ENCODE results near the gene L3MBTL3.
"Not testable (repeated sequence)": the region's sequence is repeated elsewhere in the genome, so short reads cannot be mapped to it uniquely, and the experiment has no call there.

Gene L3MBTL3

GRCh38 chr6:130116273-130116672 lies 97.9 kb downstream of the L3MBTL3 start:
- Histone ChIP-seq H3K4me1 (ENCODE audit: low read depth, poor library complexity, severe bottlenecking) (no peaks in the 10 kb centered on the region), H3K36me3 (ENCODE audit: insufficient read depth) (no peaks in the 10 kb centered on the region), H2AFZ (ENCODE audit: low read depth) (no peak overlapping the region), H4K20me1 (ENCODE audit: insufficient read depth) (no peaks in the 10 kb centered on the region), H3K4me3 (IDR thresholded peaks at IDR 0.05; ENCODE audit: insufficient read depth, low read depth, low read length) (no peak overlapping the region), H3K27ac (no peak overlapping the region), H3K9ac (no peak overlapping the region), H3K79me2 (ENCODE audit: insufficient read depth, low read depth) (no peaks in the 10 kb centered on the region), H3K4me2 (no peak overlapping the region), H3K27me3 (ENCODE audit: insufficient read depth, low read depth) (no peaks in the 10 kb centered on the region)
- no peak for TF ChIP-seq CTCF (conservative IDR thresholded peaks at IDR 0.05; ENCODE audit: low read depth, low read length)

GRCh38 chr6:130117187-130117701 lies 98.9 kb downstream of the L3MBTL3 start:
- not testable (repeated sequence) for H3K4me1 ChIP-seq (ENCODE audit: low read depth, poor library complexity, severe bottlenecking); H3K4me3 ChIP-seq (IDR thresholded peaks at IDR 0.05; ENCODE audit: insufficient read depth, low read depth, low read length); H3K4me2 ChIP-seq; H3K79me2 ChIP-seq (ENCODE audit: insufficient read depth, low read depth); H4K20me1 ChIP-seq (ENCODE audit: insufficient read depth); H3K9ac ChIP-seq; H3K36me3 ChIP-seq (ENCODE audit: insufficient read depth); H3K27me3 ChIP-seq (ENCODE audit: insufficient read depth, low read depth); H2AFZ ChIP-seq (ENCODE audit: low read depth); H3K27ac ChIP-seq

GRCh38 chr6:130118236-130118635 lies 99.9 kb downstream of the L3MBTL3 start:
- H3K4me3 ChIP-seq (IDR thresholded peaks at IDR 0.05; ENCODE audit: insufficient read depth, low read depth, low read length): no peak overlapping the region
- no peaks in the 10 kb centered on the region for H3K79me2 ChIP-seq (ENCODE audit: insufficient read depth, low read depth)
- no peaks in the 10 kb centered on the region for H3K27me3 ChIP-seq (ENCODE audit: insufficient read depth, low read depth)
- H3K4me2 ChIP-seq: no peak overlapping the region
- no peak for TF ChIP-seq CTCF (conservative IDR thresholded peaks at IDR 0.05; ENCODE audit: low read depth, low read length)
- H3K27ac ChIP-seq: no peak overlapping the region
- no peak overlapping the region for H3K9ac ChIP-seq
- H3K36me3 ChIP-seq (ENCODE audit: insufficient read depth): no peaks in the 10 kb centered on the region
- no peak overlapping the region for H2AFZ ChIP-seq (ENCODE audit: low read depth)
- no peaks in the 10 kb centered on the region for H4K20me1 ChIP-seq (ENCODE audit: insufficient read depth)
- H3K4me1 ChIP-seq (ENCODE audit: low read depth, poor library complexity, severe bottlenecking): no peaks in the 10 kb centered on the region

GRCh38 chr6:130119211-130119610 lies 100.8 kb downstream of the L3MBTL3 start:
- Histone ChIP-seq H3K27ac (no peak overlapping the region), H3K4me2 (no peak overlapping the region), H4K20me1 (ENCODE audit: insufficient read depth) (no peaks in the 10 kb centered on the region), H3K36me3 (ENCODE audit: insufficient read depth) (no peaks in the 10 kb centered on the region), H3K79me2 (ENCODE audit: insufficient read depth, low read depth) (no peaks in the 10 kb centered on the region), H3K27me3 (ENCODE audit: insufficient read depth, low read depth) (no peaks in the 10 kb centered on the region), H3K9ac (no peak overlapping the region), H3K4me3 (IDR thresholded peaks at IDR 0.05; ENCODE audit: insufficient read depth, low read depth, low read length) (no peak overlapping the region), H3K4me1 (ENCODE audit: low read depth, poor library complexity, severe bottlenecking) (no peaks in the 10 kb centered on the region), H2AFZ (ENCODE audit: low read depth) (no peak overlapping the region)
- no peak for TF ChIP-seq CTCF (conservative IDR thresholded peaks at IDR 0.05; ENCODE audit: low read depth, low read length)

- H3K4me1 ChIP-seq (ENCODE audit: low read depth, poor library complexity, severe bottlenecking): no peaks in the 10 kb centered on the region
- H3K9ac ChIP-seq: no peak overlapping the region
- no peaks in the 10 kb centered on the region for H3K27me3 ChIP-seq (ENCODE audit: insufficient read depth, low read depth)
- no peak overlapping the region for H3K27ac ChIP-seq
- H3K4me3 ChIP-seq (IDR thresholded peaks at IDR 0.05; ENCODE audit: insufficient read depth, low read depth, low read length): no peak overlapping the region
- no peaks in the 10 kb centered on the region for H3K36me3 ChIP-seq (ENCODE audit: insufficient read depth)
- no peak overlapping the region for H3K4me2 ChIP-seq
- H4K20me1 ChIP-seq (ENCODE audit: insufficient read depth): no peaks in the 10 kb centered on the region
- TF ChIP-seq CTCF (conservative IDR thresholded peaks at IDR 0.05; ENCODE audit: low read depth, low read length): no peak
- no peaks in the 10 kb centered on the region for H3K79me2 ChIP-seq (ENCODE audit: insufficient read depth, low read depth)
- no peak overlapping the region for H2AFZ ChIP-seq (ENCODE audit: low read depth)
Measured at GRCh38 chr6:130120731-130121130, 102.3 kb downstream of the L3MBTL3 start.
